ENCODE results near the gene VWA5A. TPM values are rescaled to one million over a fixed set of nuclear protein-coding genes. Genes with fewer than 3 reads are reported as not detected.

The VWA5A gene
- total and polyA plus RNA-seq, 10 of the 15 experiments (the other 5 are each of a cell fraction or from before 2014, with no cell fraction given) = 0.45 to 1.6 (median 1.0) TPM

- DNase-seq (ENCODE audit: low read depth, low spot score) (no peak), FAIRE-seq (no peak), ATAC-seq (no peak)
- H3K4me3 ChIP-seq = no peak overlapping the region
- H2AFZ ChIP-seq (ENCODE audit: control insufficient read depth, low read depth, low read length) = no peak overlapping the region
- H3K9ac ChIP-seq (ENCODE audit: control insufficient read depth, insufficient read depth, low read length) = no peak overlapping the region
- RAD21 ChIA-PET (ENCODE audit: unreplicated experiment) = no interaction called here
- POLR2A ChIA-PET = no interaction called here
- SMC1A ChIA-PET (ENCODE audit: uncharacterized antibody, unreplicated experiment) = no interaction called here
- no peaks in the 10 kb centered on the region for H3K36me3 ChIP-seq (ENCODE audit: control insufficient read depth in 2 of 2, insufficient read depth in 2 of 2, low read length in 1 of 2)
- no peaks in the 10 kb centered on the region for H3K9me3 ChIP-seq (replicated peaks; ENCODE audit: control insufficient read depth, insufficient read depth, low read length)
- 45% methylated on average over 8 of the region's 8 CpGs for WGBS (ENCODE audit: insufficient coverage, insufficient replicate concordance, low lambda C conversion rate, missing lambda C conversion rate)
- no peaks in the 10 kb centered on the region for H3K79me2 ChIP-seq (ENCODE audit: control insufficient read depth, insufficient read depth, low read length)
- no peak overlapping the region for H3K27ac ChIP-seq (ENCODE audit: control insufficient read depth, insufficient read depth)
- CTCF ChIA-PET = no interaction called here
- TF ChIP-seq NFYA (IDR thresholded peaks at IDR 0.05; ENCODE audit: borderline replicate concordance, low read depth, low read length) (no peak), USF2 (IDR thresholded peaks at IDR 0.05; ENCODE audit: borderline replicate concordance, low read depth, low read length) (no peak), EZH2 (IDR thresholded peaks at IDR 0.05; ENCODE audit: borderline replicate concordance, control insufficient read depth, low read depth, low read length) (no peak), BRCA1 (IDR thresholded peaks at IDR 0.05; ENCODE audit: low read depth, low read length) (no peak), HDGF (IDR thresholded peaks at IDR 0.05) (no peak), STAT1 (conservative IDR thresholded peaks at IDR 0.05) (no peak), YBX1 (IDR thresholded peaks at IDR 0.05) (no peak), ATF7 (IDR thresholded peaks at IDR 0.05; ENCODE audit: low read depth) (no peak), CEBPZ (IDR thresholded peaks at IDR 0.05; ENCODE audit: low read depth, low read length) (no peak), ZNF687 (IDR thresholded peaks at IDR 0.05) (no peak), SP1 (IDR thresholded peaks at IDR 0.05; ENCODE audit: low read depth, low read length) (no peak), NR2C2 (IDR thresholded peaks at IDR 0.05; ENCODE audit: borderline replicate concordance, control insufficient read depth, insufficient read length, low read depth) (no peak), IRF3 (IDR thresholded peaks at IDR 0.05) (no peak), YY1 (IDR thresholded peaks at IDR 0.05; ENCODE audit: low read depth, low read length) (no peak), RBBP5 (conservative IDR thresholded peaks at IDR 0.05) (no peak)
- peaks cover 7% of the 10 kb centered on the region; the same call in 1 of the 2 replicates for H3K4me1 ChIP-seq (ENCODE audit: control insufficient read depth, insufficient read depth, low read length)
- intact Hi-C loops (cut with micrococcal nuclease; ENCODE audit: unreplicated experiment) (no loop called here), in situ Hi-C loops (cut with MboI) (loop anchor here (10.0 kb wide), 1 partner anchor 505 kb away; no protein-coding TSS in a partner anchor)
- H3K4me2 ChIP-seq (ENCODE audit: control insufficient read depth, insufficient read depth) = no peak overlapping the region
- no peaks in the 10 kb centered on the region for H4K20me1 ChIP-seq (ENCODE audit: control insufficient read depth, insufficient read depth)
- H3K27me3 ChIP-seq (replicated peaks in 1 of 2; ENCODE audit: control insufficient read depth in 2 of 2, insufficient read depth in 2 of 2, low read length in 1 of 2) = peaks cover 2% of the 10 kb centered on the region in 2 experiments; a peak in 2 of 4 replicates
- no TSS peak for BruUV-seq (replicated peaks)
These were observed 35.5 kb upstream of the VWA5A start for GRCh38 chr11:124079631-124080326.
